DMS79 (cell line): ENCODE results near the gene DIAPH2.

ENCODE experiments used
- DNase-seq: peaks from one replicate; lab custom pipeline; 2025; lab: John Stamatoyannopoulos, UW

Gene DIAPH2

GRCh38 chrX:97482666-97483300, 798.1 kb downstream of the DIAPH2 start:
- no peak for DNase-seq

GRCh38 chrX:97490656-97491055, 806.0 kb downstream of the DIAPH2 start:
- DNase-seq, result no peak

GRCh38 chrX:97494756-97495372, 810.2 kb downstream of the DIAPH2 start:
- DNase-seq, result no peak

- DNase-seq, result no peak
Measured at GRCh38 chrX:97498093-97498492, 813.5 kb downstream of the DIAPH2 start.

GRCh38 chrX:97504431-97504830, 819.8 kb downstream of the DIAPH2 start:
- DNase-seq, result no peak

GRCh38 chrX:97517763-97518162, 833.1 kb downstream of the DIAPH2 start:
- no peak for DNase-seq

- no peak for DNase-seq
Measured at GRCh38 chrX:97522307-97522706, 837.7 kb downstream of the DIAPH2 start.

GRCh38 chrX:97524340-97524739, 839.7 kb downstream of the DIAPH2 start:
- DNase-seq, result no peak

GRCh38 chrX:97524997-97525396, 840.4 kb downstream of the DIAPH2 start:
- no peak for DNase-seq

- DNase-seq, result no peak
Measured at GRCh38 chrX:97525981-97526380, 841.3 kb downstream of the DIAPH2 start.

GRCh38 chrX:97527725-97528124, 843.1 kb downstream of the DIAPH2 start:
- DNase-seq, result no peak

GRCh38 chrX:97529536-97530200, 845.0 kb downstream of the DIAPH2 start:
- DNase-seq, result no peak

GRCh38 chrX:97531825-97532224, 847.2 kb downstream of the DIAPH2 start:
- no peak for DNase-seq

GRCh38 chrX:97538745-97539144, 854.1 kb downstream of the DIAPH2 start:
- no peak for DNase-seq

- no peak for DNase-seq
Measured at GRCh38 chrX:97539970-97540519, 855.4 kb downstream of the DIAPH2 start.

- DNase-seq, result no peak
Measured at GRCh38 chrX:97547877-97548578, 863.4 kb downstream of the DIAPH2 start.

- DNase-seq, result no peak
Measured at GRCh38 chrX:97551821-97552220, 867.2 kb downstream of the DIAPH2 start.

- DNase-seq, result no peak
Measured at GRCh38 chrX:97553833-97554232, 869.2 kb downstream of the DIAPH2 start.

- DNase-seq, result no peak
Measured at GRCh38 chrX:97556359-97556758, 871.7 kb downstream of the DIAPH2 start.

- DNase-seq, result no peak
Measured at GRCh38 chrX:97563531-97564133, 879.0 kb downstream of the DIAPH2 start.

- no peak for DNase-seq
Measured at GRCh38 chrX:97564496-97564895, 879.9 kb downstream of the DIAPH2 start.

GRCh38 chrX:97587171-97587570, 902.5 kb downstream of the DIAPH2 start:
- DNase-seq, result no peak
